Nephron progenitor cell (in vitro differentiated cells): ENCODE results near the gene COMMD10.
"Not testable (repeated sequence)": the region's sequence is repeated elsewhere in the genome, so short reads cannot be mapped to it uniquely, and the experiment has no call there.

Experiments
- DNase-seq: peaks from one replicate; pipeline ENCODE4 v3.0.0; 2021
- H3K27ac Mint-ChIP-seq: 2 replicates; pipeline ENCODE4 v1.8.0; 2021; ENCODE audit warnings: mild to moderate bottlenecking, moderate library complexity, mixed read lengths
- H3K27me3 Mint-ChIP-seq: 2 replicates; pipeline ENCODE4 v1.8.0; 2021; ENCODE audit warnings: mild to moderate bottlenecking, low read depth, mixed read lengths; ENCODE audit not compliant: poor library complexity
- H3K36me3 Mint-ChIP-seq: 2 replicates; pipeline ENCODE4 v1.8.0; 2021; ENCODE audit warnings: low read depth, mixed read lengths
- H3K4me1 Mint-ChIP-seq: 2 replicates; pipeline ENCODE4 v1.8.0; 2021; ENCODE audit warnings: mixed read lengths
- H3K4me3 Mint-ChIP-seq: 2 replicates; pipeline ENCODE4 v1.8.0; 2021; ENCODE audit warnings: mild to moderate bottlenecking, moderate library complexity, mixed read lengths
- H3K9me3 Mint-ChIP-seq: 2 replicates; pipeline ENCODE4 v1.8.0; 2021; ENCODE audit warnings: mild to moderate bottlenecking, moderate library complexity, mixed read lengths
- TF ChIP-seq, protein P1 (sequence below): fragments of 200-600 bp; sonication (generic); IDR thresholded peaks from 2 replicates; pipeline ENCODE4 v1.5.0; 2021; ENCODE audit warnings: antibody characterized with exemption

COMMD10 gene

DNA sequence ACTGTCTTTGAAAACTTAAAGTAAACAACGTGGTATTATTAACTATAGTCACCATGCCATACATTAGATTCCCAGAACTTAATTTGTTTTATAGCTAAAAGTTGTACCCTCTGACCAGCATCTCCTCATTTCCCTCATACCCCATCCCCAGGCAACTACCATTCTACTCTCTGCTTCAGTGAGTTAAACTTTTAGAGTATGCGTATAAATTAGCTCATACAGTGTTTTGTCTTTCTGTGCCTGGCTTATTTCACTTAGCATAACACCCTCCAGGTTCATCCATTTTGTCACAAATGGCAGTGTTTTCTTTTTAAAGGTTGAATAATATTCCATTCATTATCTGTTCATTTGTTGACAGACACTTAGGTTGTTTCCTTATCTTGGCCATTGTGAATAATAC is 14.2 kb downstream of the COMMD10 start:
- H3K27ac Mint-ChIP-seq = no peak overlapping the region
- DNase-seq = no peak
- TF ChIP-seq, protein P1, sequence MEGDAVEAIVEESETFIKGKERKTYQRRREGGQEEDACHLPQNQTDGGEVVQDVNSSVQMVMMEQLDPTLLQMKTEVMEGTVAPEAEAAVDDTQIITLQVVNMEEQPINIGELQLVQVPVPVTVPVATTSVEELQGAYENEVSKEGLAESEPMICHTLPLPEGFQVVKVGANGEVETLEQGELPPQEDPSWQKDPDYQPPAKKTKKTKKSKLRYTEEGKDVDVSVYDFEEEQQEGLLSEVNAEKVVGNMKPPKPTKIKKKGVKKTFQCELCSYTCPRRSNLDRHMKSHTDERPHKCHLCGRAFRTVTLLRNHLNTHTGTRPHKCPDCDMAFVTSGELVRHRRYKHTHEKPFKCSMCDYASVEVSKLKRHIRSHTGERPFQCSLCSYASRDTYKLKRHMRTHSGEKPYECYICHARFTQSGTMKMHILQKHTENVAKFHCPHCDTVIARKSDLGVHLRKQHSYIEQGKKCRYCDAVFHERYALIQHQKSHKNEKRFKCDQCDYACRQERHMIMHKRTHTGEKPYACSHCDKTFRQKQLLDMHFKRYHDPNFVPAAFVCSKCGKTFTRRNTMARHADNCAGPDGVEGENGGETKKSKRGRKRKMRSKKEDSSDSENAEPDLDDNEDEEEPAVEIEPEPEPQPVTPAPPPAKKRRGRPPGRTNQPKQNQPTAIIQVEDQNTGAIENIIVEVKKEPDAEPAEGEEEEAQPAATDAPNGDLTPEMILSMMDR = no peak
- H3K4me1 Mint-ChIP-seq = no peaks in the 10 kb centered on the region
- peaks cover 90% of the 10 kb centered on the region for H3K36me3 Mint-ChIP-seq
- H3K4me3 Mint-ChIP-seq = no peak overlapping the region
- H3K27me3 Mint-ChIP-seq = no peaks in the 10 kb centered on the region
- H3K9me3 Mint-ChIP-seq = peaks cover 24% of the 10 kb centered on the region

GRCh38 chr5:116104941-116105340 is 20.1 kb downstream of the COMMD10 start:
- Mint-ChIP-seq H3K36me3 (peaks cover 90% of the 10 kb centered on the region), H3K9me3 (peaks cover 60% of the 10 kb centered on the region)
- DNase-seq, H3K4me1 Mint-ChIP-seq, H3K4me3 Mint-ChIP-seq, H3K27me3 Mint-ChIP-seq, H3K27ac Mint-ChIP-seq: not testable (repeated sequence)

DNA sequence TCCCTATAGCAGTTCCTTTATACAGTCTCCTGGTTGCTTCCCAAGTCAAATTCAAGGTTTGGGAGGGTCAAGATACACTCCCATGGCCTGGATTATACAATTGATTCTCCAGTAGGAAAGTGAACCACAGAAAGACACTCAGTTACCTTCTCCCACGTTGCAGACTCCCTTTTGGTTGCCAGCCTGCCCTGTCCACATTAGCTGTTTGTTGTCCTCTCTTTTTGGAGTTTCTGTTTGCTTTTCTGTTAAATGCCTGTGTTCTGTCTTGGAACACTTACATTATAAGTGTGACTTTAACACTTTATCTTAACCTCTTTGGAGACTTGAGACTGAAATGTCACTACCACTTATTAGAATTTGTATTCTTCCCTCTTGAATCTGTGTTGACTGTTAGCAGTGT is 30.3 kb downstream of the COMMD10 start:
- Mint-ChIP-seq H3K36me3 (peaks cover 67% of the 10 kb centered on the region), H3K9me3 (peaks cover 51% of the 10 kb centered on the region), H3K27ac (no peak overlapping the region), H3K4me1 (no peaks in the 10 kb centered on the region), H3K4me3 (no peak overlapping the region), H3K27me3 (peaks cover 4% of the 10 kb centered on the region)
- no peak for DNase-seq
- TF ChIP-seq, protein P1 = no peak

DNA sequence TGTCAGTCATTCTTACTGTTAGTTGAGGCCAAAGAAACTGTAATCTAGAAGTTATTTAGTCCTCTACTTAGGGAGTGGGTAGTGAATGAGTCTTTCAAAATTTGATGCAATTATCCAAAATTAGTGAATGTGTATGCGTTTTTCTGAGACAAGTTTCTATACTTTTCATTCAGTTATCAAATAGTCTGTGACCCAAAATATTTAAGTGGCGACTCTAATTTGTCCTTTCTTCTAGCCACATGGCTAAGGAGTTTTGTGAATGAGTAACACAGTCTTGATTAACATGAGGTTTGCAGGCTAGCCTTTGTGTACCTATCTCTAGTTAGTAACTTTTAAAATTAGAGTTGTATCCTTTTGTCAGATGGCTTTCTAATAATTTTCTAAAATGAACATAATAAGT is 45.6 kb downstream of the COMMD10 start:
- H3K4me3 Mint-ChIP-seq = no peak overlapping the region
- TF ChIP-seq, protein P1 = no peak
- H3K4me1 Mint-ChIP-seq = no peaks in the 10 kb centered on the region
- no peaks in the 10 kb centered on the region for H3K27me3 Mint-ChIP-seq
- peaks cover 22% of the 10 kb centered on the region for H3K9me3 Mint-ChIP-seq
- H3K27ac Mint-ChIP-seq = no peak overlapping the region
- no peak for DNase-seq
- H3K36me3 Mint-ChIP-seq = peaks cover 23% of the 10 kb centered on the region

GRCh38 chr5:116130976-116131375 is 46.2 kb downstream of the COMMD10 start:
- Mint-ChIP-seq H3K4me3 (no peak overlapping the region), H3K4me1 (no peaks in the 10 kb centered on the region)
- TF ChIP-seq, protein P1 = no peak

GRCh38 chr5:116133281-116133680 is 48.5 kb downstream of the COMMD10 start:
- Mint-ChIP-seq H3K4me3 (no peak overlapping the region), H3K27me3 (no peaks in the 10 kb centered on the region), H3K36me3 (peaks cover 6% of the 10 kb centered on the region), H3K27ac (no peak overlapping the region), H3K9me3 (no peaks in the 10 kb centered on the region), H3K4me1 (no peaks in the 10 kb centered on the region)
- DNase-seq = no peak
- TF ChIP-seq, protein P1 = no peak

More at GRCh38 chr5:116130976-116131375, 46.2 kb downstream of the COMMD10 start:
- Mint-ChIP-seq H3K27ac (no peak overlapping the region), H3K27me3 (no peaks in the 10 kb centered on the region), H3K36me3 (peaks cover 18% of the 10 kb centered on the region), H3K9me3 (peaks cover 17% of the 10 kb centered on the region)
- DNase-seq = no peak
